AG04450 (cell line): Measurements from ENCODE around the gene ZNF343. TPM values are rescaled to one million over a fixed set of nuclear protein-coding genes. Genes with fewer than 3 reads are reported as not detected.
A peak's percentile ranks its signal among the peaks of the same experiment; 100 is the strongest.

Source experiments
- CTCF ChIA-PET: fragments of 300-600, 350-600 bp; formaldehyde crosslinking; extraction: SDS; loops from one replicate; lab custom pipeline; 2022; ENCODE audit warnings: antibody characterized with exemption, inconsistent platforms; lab: Charles Lee
- POLR2A ChIA-PET: fragments of 350-600 bp; formaldehyde crosslinking; extraction: SDS; loops from one replicate; lab custom pipeline; 2021; ENCODE audit warnings: antibody characterized with exemption, inconsistent platforms; lab: Yijun Ruan, JAX
- DNase-seq: peaks from one replicate; pipeline ENCODE4 v3.0.0-alpha.2; 2011; ENCODE audit warnings: low read depth, low spot score
- H3K27ac ChIP-seq: one replicate; pipeline ENCODE4 v1.5.1; 2012; ENCODE audit warnings: low read depth, low read length, control low read depth
- H3K27me3 ChIP-seq: one replicate; pipeline ENCODE4 v1.6.0; 2012; ENCODE audit warnings: low read length; ENCODE audit not compliant: control insufficient read depth, insufficient read depth
- H3K4me3 ChIP-seq: 2 replicates; pipeline ENCODE4 v1.5.1; 2011; ENCODE audit warnings: mild to moderate bottlenecking, low read depth, low read length, control low read depth
- H3K9me3 ChIP-seq: 2 replicates; pipeline ENCODE4 v1.5.1; 2012; ENCODE audit warnings: low read length; ENCODE audit not compliant: control insufficient read depth, insufficient read depth
- polyA minus RNA-seq: library from RNA; depleted of rRNA, polyadenylated mRNA; stranded (reverse); fragments of >200 nt; gene quantifications from 2 replicates; pipeline ENCODE4 v1.2.3, GENCODE V29; 2011; rRNA and poly(A)+ RNA removed
- polyA plus RNA-seq: library from polyadenylated mRNA; depleted of rRNA; stranded (reverse); fragments of >200 nt; gene quantifications from 2 replicates; pipeline ENCODE4 v1.2.3, GENCODE V29; 2011; rRNA removed
- TF ChIP-seq, protein P1 (sequence below): IDR thresholded peaks from 2 replicates; pipeline ENCODE4 v1.5.1; 2011; ENCODE audit warnings: low read depth, low read length, control low read depth, inconsistent platforms

The ZNF343 gene
- polyA plus RNA-seq (10.8 and 11.4 TPM in 2 replicates), polyA minus RNA-seq (22.5 and 23.5 TPM in 2 replicates)

GRCh38 chr20:2508631-2509467 lies at the start of gene ZNF343:
Gene ZNF343 (minus strand): TSS chr20:2508915. CDS start chr20:2493895, 15,020 bp downstream.
- POLR2A ChIA-PET: interaction anchor here (0.6 to 1.6 kb wide), 4 partner anchors 11 to 143 kb away, joined by 3 to 7 read pairs (median 3); partner anchors contain the start of gene SNRPB

GRCh38 chr20:2557873-2558580 lies 49.3 kb upstream of the ZNF343 start:
- Histone ChIP-seq H3K27me3 (peaks cover 44% of the 10 kb centered on the region), H3K9me3 (peaks cover 9% of the 10 kb centered on the region; the same call in 1 of the 2 replicates), H3K27ac (no peak overlapping the region), H3K4me3 (no peak overlapping the region)
- CTCF ChIA-PET: no interaction called here
- DNase-seq: no peak
- POLR2A ChIA-PET: no interaction called here
- TF ChIP-seq, protein P1, sequence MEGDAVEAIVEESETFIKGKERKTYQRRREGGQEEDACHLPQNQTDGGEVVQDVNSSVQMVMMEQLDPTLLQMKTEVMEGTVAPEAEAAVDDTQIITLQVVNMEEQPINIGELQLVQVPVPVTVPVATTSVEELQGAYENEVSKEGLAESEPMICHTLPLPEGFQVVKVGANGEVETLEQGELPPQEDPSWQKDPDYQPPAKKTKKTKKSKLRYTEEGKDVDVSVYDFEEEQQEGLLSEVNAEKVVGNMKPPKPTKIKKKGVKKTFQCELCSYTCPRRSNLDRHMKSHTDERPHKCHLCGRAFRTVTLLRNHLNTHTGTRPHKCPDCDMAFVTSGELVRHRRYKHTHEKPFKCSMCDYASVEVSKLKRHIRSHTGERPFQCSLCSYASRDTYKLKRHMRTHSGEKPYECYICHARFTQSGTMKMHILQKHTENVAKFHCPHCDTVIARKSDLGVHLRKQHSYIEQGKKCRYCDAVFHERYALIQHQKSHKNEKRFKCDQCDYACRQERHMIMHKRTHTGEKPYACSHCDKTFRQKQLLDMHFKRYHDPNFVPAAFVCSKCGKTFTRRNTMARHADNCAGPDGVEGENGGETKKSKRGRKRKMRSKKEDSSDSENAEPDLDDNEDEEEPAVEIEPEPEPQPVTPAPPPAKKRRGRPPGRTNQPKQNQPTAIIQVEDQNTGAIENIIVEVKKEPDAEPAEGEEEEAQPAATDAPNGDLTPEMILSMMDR: no peak

More at GRCh38 chr20:2508631-2509467, at the start of gene ZNF343:
- H3K27me3 ChIP-seq: no peaks in the 10 kb centered on the region
- TF ChIP-seq, protein P1: no peak
- peak within 1 kb of the TSS; percentile 85 for H3K4me3 ChIP-seq
- CTCF ChIA-PET: interaction anchor here (0.6 to 7.2 kb wide), 4 partner anchors 13 to 123 kb away, joined by 5 to 101 read pairs (median 12); no protein-coding TSS in a partner anchor
- peak; percentile 48 for DNase-seq
- H3K9me3 ChIP-seq: no peaks in the 10 kb centered on the region
- peak within 1 kb of the TSS; percentile 52 for H3K27ac ChIP-seq

DNA sequence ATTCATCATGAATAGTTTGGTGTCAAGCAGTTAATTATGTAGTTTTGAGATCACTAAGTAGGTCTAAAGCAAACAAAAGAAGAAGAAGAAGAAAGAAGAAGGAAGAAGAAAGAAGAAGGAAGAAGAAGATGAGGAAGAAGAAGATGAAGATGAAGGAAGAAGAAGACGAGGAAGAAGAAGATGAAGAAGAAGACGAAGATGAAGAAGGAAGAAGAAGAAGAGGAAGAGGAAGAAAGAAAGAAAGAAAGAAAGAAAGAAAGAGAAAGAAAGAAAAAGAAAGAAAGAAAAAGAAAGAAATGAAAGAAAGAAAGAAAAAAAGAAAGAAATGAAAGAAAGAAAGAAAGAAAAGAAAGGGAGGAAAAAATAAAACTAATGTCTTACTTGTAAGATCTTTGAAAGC lies 36.9 kb upstream of the ZNF343 start:
- Histone ChIP-seq H3K27ac (no peak overlapping the region), H3K4me3 (no peak overlapping the region), H3K9me3 (no peaks in the 10 kb centered on the region), H3K27me3 (peaks cover 14% of the 10 kb centered on the region)
- POLR2A ChIA-PET: no interaction called here
- CTCF ChIA-PET: interaction anchor here (0.6 kb wide), 1 partner anchor 123 kb away, joined by 3 read pairs; no protein-coding TSS in a partner anchor
- no peak for DNase-seq
- TF ChIP-seq, protein P1: no peak

DNA sequence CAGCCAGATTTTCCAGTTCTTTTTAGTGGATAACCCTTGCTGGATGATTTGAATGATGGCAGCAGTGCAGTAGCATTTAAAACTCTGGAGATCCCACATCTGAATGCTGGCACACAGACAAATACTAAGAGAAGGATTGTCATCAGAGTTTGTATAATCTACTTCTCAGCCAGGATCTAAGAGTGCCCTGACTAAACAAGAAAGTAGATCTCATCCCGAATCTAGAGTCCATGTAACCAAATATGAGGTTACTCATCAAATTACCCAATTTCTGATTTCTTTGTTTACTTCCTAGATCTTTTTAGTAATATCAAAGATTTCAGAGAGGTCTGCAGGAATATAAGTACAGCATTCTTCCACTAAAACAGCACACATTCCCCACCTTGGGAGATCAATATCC lies 35.5 kb upstream of the ZNF343 start:
- POLR2A ChIA-PET: no interaction called here
- Histone ChIP-seq H3K27me3 (peaks cover 22% of the 10 kb centered on the region), H3K4me3 (no peak overlapping the region), H3K27ac (no peak overlapping the region), H3K9me3 (no peaks in the 10 kb centered on the region)
- no peak for DNase-seq
- CTCF ChIA-PET: no interaction called here
- TF ChIP-seq, protein P1: no peak
